ENCODE measurements around the gene OGN. TPM values are rescaled to one million over a fixed set of nuclear protein-coding genes. Genes with fewer than 3 reads are reported as not detected.

The OGN gene
- total RNA-seq, 4 donors from 2014 or later = 12.9 to 101 (median 30.2) TPM

- Histone ChIP-seq H3K27me3 (no peaks in the 10 kb centered on the region), H3K4me3 (no peak overlapping the region), H3K4me1 (no peaks in the 10 kb centered on the region), H3K27ac (no peak overlapping the region), H3K36me3 (no peaks in the 10 kb centered on the region), H3K9me3 (peaks cover 0 to 13% (median 0%) of the 10 kb centered on the region in 3 donors)
- ATAC-seq = no peak
- TF ChIP-seq CTCF (IDR thresholded peaks at IDR 0.05) (no peak), EP300 (IDR thresholded peaks at IDR 0.05) (no peak), POLR2AphosphoS5 (IDR thresholded peaks at IDR 0.05) (no peak), POLR2A (IDR thresholded peaks at IDR 0.05) (no peak)
- 20 to 66% methylated on average over 1 to 2 of the region's 2 CpGs for WGBS, 2 donors (ENCODE audit: low coverage in 1 of 2)
Observed at GRCh38 chr9:92377876-92378275, 26.5 kb downstream of the OGN start.

DNA sequence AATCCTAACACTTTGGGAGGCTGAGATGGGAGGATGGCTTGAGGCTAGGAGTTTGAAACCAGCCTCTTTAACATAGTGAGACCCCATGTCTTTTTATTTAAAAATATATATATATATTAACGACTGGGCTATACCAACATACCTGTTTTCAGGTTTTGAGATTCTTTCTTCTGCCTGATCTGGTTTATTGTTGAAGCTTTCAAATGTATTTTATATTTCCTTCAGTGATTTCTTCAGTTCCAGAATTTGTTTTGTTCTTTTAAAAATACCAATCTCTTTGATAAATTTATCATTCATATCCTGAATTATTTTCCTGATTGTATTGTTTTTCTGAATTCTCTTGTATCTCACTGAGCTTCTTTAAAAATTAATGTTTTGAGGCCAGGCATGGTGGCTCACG is 31.2 kb downstream of the OGN start:
- H3K4me1 ChIP-seq = no peaks in the 10 kb centered on the region
- no peak for ATAC-seq
- H3K36me3 ChIP-seq = no peaks in the 10 kb centered on the region
- TF ChIP-seq POLR2A (IDR thresholded peaks at IDR 0.05) (no peak), CTCF (IDR thresholded peaks at IDR 0.05) (no peak), EP300 (IDR thresholded peaks at IDR 0.05) (no peak), POLR2AphosphoS5 (IDR thresholded peaks at IDR 0.05) (no peak)
- H3K9me3 ChIP-seq = peaks cover 0 to 19% (median 0%) of the 10 kb centered on the region in 3 donors
- 100% methylated on average over 1 to 2 of the region's 2 CpGs for WGBS, 2 donors (ENCODE audit: low coverage in 1 of 2)
- no peaks in the 10 kb centered on the region for H3K27me3 ChIP-seq
- H3K27ac ChIP-seq = no peak overlapping the region
- no peak overlapping the region for H3K4me3 ChIP-seq

DNA sequence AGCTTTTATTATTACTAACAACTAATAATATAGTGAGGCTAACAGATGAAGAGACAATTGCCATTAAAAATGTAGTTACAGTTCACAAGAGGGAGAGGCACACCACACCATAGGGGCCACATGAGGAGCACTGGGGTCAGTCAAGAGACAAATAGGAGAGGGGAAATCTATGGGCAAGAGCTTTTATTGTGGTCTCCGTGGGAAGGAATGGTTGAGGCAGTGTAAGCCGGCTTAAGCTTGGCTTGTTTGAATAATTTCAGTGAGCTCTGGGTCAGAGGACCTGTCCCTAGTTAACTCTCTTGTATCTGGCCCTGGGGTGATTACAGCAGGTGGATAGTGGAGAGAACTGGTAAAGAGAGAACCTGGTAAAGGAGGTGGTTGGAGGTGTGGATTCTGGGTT is 35.3 kb downstream of the OGN start:
- TF ChIP-seq POLR2A (IDR thresholded peaks at IDR 0.05) (no peak), EP300 (IDR thresholded peaks at IDR 0.05) (no peak), CTCF (IDR thresholded peaks at IDR 0.05) (no peak), POLR2AphosphoS5 (IDR thresholded peaks at IDR 0.05) (no peak)
- WGBS, 2 donors (ENCODE audit: low coverage in 1 of 2) = 60 to 65% methylated on average over 2 of the region's 2 CpGs
- no peak overlapping the region for H3K27ac ChIP-seq

GRCh38 chr9:92360083-92360482 is 44.3 kb downstream of the OGN start:
- no peak for TF ChIP-seq CTCF (IDR thresholded peaks at IDR 0.05)
- no peak for TF ChIP-seq EP300 (IDR thresholded peaks at IDR 0.05)
- TF ChIP-seq POLR2AphosphoS5 (IDR thresholded peaks at IDR 0.05) = no peak
- no peak for TF ChIP-seq POLR2A (IDR thresholded peaks at IDR 0.05)
- Histone ChIP-seq H3K36me3 (peaks cover 0 to 4% of the 10 kb centered on the region in 2 donors), H3K9me3 (peaks cover 0 to 20% (median 0%) of the 10 kb centered on the region in 3 donors), H3K27ac (no peak overlapping the region), H3K4me1 (peaks cover 0 to 9% (median 0%) of the 10 kb centered on the region in 3 donors), H3K27me3 (no peaks in the 10 kb centered on the region), H3K4me3 (no peak overlapping the region)
- 69 to 74% methylated on average over 3 of the region's 3 CpGs for WGBS, 2 donors (ENCODE audit: low coverage in 1 of 2)
- ATAC-seq = no peak

More for the DNA sequence above, 35.3 kb downstream of the OGN start:
- no peak for ATAC-seq
- no peaks in the 10 kb centered on the region for H3K4me1 ChIP-seq
- H3K9me3 ChIP-seq = peaks cover 0 to 14% (median 0%) of the 10 kb centered on the region in 3 donors
- H3K27me3 ChIP-seq = no peaks in the 10 kb centered on the region
- no peak overlapping the region for H3K4me3 ChIP-seq
- H3K36me3 ChIP-seq = no peaks in the 10 kb centered on the region

- WGBS, 2 donors (ENCODE audit: low coverage in 1 of 2) = 8 to 40% methylated on average over 1 to 2 of the region's 2 CpGs
- no peak overlapping the region for H3K27ac ChIP-seq
- H3K4me3 ChIP-seq = no peak overlapping the region
- TF ChIP-seq CTCF (IDR thresholded peaks at IDR 0.05) (no peak), POLR2A (IDR thresholded peaks at IDR 0.05) (no peak), POLR2AphosphoS5 (IDR thresholded peaks at IDR 0.05) (no peak), EP300 (IDR thresholded peaks at IDR 0.05) (no peak)
- no peak for ATAC-seq
- peaks cover 0 to 4% of the 10 kb centered on the region in 2 donors for H3K36me3 ChIP-seq
- H3K4me1 ChIP-seq = peaks cover 0 to 9% (median 0%) of the 10 kb centered on the region in 3 donors
- no peaks in the 10 kb centered on the region for H3K27me3 ChIP-seq
- peaks cover 0 to 24% (median 0%) of the 10 kb centered on the region in 3 donors for H3K9me3 ChIP-seq
Observed at GRCh38 chr9:92359394-92359995, 44.9 kb downstream of the OGN start.
